Activated CD8-positive, alpha-beta memory T cell treated with anti-CD3 and anti-CD28 coated beads for 36 hours (primary cell): Measurements from ENCODE around the gene GLT8D2. TPM values are rescaled to one million over a fixed set of nuclear protein-coding genes. Genes with fewer than 3 reads are reported as not detected.
"Not testable (repeated sequence)": the region's sequence is repeated elsewhere in the genome, so short reads cannot be mapped to it uniquely, and the experiment has no call there.

ENCODE experiments used
- CTCF ChIA-PET: fragments of 350-600 bp; sonication (Branson Sonifier 250); formaldehyde crosslinking; loops from one replicate; lab custom pipeline; 2021; ENCODE audit warnings: antibody characterized with exemption; lab: Charles Lee
- POLR2A ChIA-PET: fragments of 350-600 bp; sonication (Branson Sonifier 250); formaldehyde crosslinking; loops from one replicate; lab custom pipeline; 2021; ENCODE audit warnings: antibody characterized with exemption; lab: Charles Lee
- total RNA-seq, 2 experiments: library from RNA; stranded (reverse); gene quantifications; one replicate each; pipeline ENCODE4 v1.2.3, GENCODE V29; 2021

GLT8D2 gene
- total RNA-seq, 2 experiments from 2014 or later, result 0.10 to 0.13 TPM

DNA sequence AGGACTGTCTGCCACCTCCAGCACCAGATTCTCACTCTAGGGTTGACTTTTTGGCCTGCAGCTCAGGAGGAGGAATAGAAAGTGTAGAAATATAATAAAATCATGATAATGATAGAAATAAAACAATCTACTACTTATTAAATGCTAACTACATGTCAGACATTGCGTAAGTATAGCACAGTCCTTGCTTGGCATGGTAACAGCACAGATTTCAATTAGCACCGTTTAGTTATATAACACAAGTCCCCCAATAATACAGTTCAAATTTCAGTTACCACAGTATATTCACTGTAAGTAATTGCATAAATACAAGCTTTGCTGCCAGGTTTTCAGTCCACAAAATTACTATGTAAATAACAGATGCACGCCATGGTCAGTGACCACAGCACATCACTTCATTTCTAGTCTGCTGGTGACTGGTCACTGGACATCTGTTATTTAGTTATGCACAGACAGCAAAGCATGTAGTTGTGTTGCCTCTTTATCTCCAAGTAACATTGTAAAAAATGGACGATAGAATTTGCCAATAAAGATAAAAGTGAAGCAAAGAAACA is 6.5 kb upstream of the GLT8D2 start:
- CTCF ChIA-PET, result interaction anchor here (1.1 to 2.9 kb wide), 3 partner anchors 53 to 87 kb away, joined by 3 to 20 read pairs (median 11); no protein-coding TSS in a partner anchor

DNA sequence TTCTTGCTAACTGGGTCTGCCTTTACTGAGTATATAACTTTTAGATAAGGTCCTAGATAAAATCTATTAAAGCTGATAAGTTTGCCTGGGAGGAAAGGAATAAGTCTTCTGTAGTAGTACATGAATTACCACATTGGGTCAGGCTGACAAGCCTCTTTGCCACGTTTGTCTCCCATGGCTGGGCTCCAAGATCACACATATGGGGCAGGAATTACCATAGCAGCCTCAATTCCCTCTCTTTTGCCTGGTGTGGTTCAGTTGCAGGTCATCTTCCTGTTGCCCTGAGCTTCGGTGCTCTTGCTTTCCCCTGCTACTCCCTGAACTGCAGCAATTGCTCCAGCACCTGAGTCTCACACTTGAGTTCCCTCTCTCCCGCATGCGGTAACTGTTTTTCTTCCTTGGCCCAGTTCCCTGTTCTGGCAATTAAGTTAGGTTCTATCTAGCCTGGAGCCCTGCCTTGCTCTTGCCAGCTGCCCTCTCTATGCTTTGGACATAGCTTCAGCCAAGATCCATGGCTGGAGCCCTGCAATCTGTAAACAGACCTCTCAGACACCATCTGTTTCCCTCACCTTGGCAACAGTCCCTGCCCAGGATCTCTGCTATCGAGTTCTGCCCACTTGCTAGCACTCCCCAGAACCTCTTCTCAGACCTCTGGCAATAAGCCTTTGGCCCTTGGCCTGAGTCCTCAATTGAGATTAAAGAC is 5.8 kb upstream of the GLT8D2 start:
- ChIA-PET POLR2A (no interaction called here), CTCF (interaction anchor here (1.4 kb wide), 1 partner anchor 53 kb away, joined by 3 read pairs; no protein-coding TSS in a partner anchor)

More for the DNA sequence above, 6.5 kb upstream of the GLT8D2 start:
- POLR2A ChIA-PET, result no interaction called here

DNA sequence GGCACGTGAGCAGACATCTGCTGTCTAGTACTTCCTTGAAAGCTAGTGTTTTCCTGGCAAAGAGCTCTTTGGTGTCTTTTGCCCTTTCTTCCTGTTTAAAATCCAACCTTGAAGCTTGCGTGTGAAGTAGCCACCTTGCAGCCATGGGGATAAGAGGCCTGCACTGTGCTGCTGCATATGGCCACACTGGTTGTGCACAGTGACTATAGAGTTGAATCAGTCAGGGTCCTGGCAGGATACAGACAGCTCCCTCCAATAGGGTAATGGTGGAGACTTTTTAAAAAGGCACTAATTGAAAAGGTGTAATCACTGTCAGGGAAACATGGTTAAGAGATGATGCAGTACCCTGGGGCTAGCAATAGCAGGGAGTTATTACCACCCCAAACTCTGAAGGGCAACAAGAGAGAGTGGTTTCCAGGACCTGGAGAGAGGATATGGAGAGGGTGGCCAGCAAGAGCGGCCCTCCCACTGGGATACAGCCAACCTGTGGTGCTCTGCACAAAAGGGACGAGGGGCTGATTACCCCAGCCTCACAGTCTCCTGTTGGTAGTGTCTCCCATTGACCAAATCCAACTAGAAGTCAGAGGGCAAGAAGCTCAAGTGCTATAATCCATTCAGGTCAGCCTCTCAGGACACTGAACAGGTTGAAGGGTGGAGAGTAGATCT is 4.8 kb upstream of the GLT8D2 start:
- ChIA-PET POLR2A (no interaction called here), CTCF (interaction anchor here (1.4 kb wide), 1 partner anchor 54 kb away, joined by 3 read pairs; no protein-coding TSS in a partner anchor)

DNA sequence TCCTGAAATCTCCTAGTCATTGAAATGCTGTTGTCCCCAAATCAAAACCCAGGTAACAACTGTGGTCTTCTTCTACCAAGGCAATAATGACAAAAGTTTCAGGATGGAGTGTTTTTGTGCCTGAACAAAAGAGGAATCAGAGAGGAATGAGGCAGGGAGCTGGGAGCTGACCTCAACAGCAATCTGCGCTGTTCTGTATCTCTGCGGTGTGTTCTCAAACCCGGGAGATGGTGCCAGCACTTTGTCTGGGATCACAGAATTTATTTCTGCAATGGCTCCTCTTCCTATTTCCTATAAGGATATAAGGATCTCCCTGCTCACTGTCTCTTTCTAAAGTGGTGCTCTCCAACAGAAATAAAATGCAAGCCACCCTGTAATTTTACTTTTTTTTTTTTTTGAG is 449 bp upstream of the GLT8D2 start:
- POLR2A ChIA-PET, result no interaction called here
- CTCF ChIA-PET, result interaction anchor here (1.5 kb wide), 1 partner anchor 12 kb away, joined by 3 read pairs; no protein-coding TSS in a partner anchor

DNA sequence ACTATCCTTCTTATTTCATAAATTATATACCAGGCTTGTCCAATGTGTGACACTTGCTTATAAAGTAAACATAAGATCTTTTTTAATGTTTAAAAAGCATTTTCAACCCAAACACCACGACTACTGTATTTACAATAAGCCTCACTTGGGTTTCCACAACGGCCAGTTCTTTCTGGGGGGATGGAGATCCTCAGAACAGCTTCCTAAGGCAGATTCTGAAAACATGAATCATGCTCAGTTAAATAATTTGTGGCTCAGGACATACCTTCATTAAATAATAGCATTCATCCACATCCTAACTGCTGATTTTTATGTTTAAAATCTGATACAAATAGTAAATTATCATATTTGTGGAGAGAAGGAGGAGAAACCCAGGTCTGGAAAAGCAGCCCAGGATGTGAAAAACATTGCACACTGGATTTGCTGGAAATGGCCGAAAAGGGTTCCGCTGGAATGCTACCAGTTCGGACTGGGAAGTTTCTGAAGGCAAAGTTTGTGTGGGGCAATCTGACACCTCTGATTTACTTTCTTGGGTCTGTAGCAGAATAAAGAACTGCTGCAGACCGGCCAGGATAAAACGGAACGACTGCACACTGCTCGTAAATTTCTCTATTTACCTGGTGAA is 597 bp downstream of the GLT8D2 start:
- CTCF ChIA-PET, result no interaction called here

DNA sequence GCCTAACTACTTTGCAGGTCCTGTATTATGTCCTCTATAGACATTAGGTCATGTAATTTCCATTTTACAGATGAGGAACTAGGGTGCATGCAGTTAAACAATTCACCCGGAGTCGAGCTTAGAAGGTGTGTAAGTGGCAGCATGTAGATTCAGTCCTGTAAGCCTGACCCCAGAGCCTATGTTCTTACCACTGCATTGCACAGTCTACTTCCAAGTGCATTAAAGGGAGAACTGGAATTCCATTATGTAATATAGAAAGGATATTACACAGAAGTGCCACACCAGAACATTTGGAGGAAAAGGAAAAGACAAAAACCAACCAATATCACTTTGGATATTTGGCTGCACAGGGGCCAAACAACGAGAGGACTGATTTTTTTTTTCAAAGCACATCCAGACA is 1.2 kb downstream of the GLT8D2 start:
- CTCF ChIA-PET, result no interaction called here
- POLR2A ChIA-PET, result no interaction called here

More for the DNA sequence above, 597 bp downstream of the GLT8D2 start:
- POLR2A ChIA-PET, result no interaction called here

DNA sequence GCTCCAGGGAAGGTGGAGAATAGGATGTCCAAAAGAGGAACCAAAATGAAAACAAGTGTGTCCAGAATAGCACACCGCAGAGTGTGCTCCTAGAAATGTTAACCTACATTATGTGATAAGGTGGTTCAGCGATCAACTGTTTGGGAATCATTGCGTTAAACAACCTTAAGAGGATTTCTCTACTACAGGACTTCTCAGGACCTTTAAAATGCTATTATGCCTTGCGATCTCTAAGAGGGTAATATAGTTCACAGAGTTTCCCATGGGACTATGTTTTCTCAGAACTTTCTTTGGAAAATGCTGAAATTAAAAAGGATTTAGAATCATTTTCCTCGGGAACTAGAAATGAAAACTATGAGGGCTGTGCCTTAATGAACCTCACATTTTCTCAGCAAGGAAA is 1.8 kb downstream of the GLT8D2 start:
- POLR2A ChIA-PET, result no interaction called here
- CTCF ChIA-PET, result no interaction called here

DNA sequence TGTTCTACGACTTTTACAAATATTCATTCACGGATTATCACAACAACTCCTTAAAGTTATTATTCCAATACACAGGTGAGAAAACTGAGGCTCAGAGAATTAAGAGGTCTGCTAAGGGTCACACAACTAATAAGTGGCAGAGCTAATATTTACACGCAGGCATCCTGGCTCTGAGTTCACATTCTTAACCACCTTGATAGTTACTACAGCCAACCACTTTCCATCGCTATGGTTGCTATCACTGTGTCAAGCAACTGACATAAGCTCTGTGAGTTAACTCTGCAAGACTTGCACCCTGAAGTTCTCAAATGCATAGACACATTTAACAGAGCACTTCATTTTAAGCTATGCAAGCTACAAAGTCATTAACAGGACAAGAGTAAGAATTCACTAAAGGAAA is 3.7 kb downstream of the GLT8D2 start:
- ChIA-PET POLR2A (no interaction called here), CTCF (no interaction called here)

DNA sequence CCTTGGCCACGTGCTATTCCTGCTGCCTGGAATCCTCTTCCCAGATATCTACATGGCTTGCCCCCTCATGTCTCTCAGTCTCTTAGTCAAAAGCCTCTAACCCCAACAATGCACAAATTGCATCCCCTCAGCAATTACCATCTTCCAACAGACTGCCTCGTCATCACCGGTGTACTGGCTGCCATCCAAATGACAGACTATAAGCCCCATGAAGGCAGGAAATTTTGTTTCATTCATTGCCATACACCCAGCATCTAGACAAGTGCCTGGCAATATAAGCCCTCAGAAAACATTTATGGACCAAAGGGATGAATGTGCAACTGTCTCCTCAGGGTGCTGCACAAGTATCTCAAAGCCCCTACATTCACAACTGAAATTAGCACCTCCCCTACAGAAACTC is 5.8 kb downstream of the GLT8D2 start:
- CTCF ChIA-PET, result no interaction called here

DNA sequence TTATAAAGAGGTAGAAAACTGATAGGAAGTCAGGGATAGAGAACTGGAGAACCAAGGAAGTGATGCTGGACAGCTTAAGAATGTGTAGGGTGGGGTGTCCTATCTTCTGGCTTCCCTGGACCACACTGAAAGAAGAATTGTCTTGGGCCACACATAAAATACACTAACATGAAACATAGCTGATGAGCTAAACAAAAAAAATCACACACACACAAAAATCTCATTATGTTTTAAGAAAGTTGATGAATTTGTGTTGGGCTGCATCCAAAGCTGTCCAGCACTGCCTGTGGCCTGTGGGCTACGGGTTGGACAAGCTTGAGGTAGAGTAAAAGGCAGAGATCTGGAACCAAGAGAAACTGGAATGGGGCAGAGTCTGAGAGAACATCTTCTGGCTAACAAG is 7.4 kb downstream of the GLT8D2 start:
- CTCF ChIA-PET, result no interaction called here
- POLR2A ChIA-PET, result no interaction called here

More for the DNA sequence above, 5.8 kb downstream of the GLT8D2 start:
- POLR2A ChIA-PET, result no interaction called here

DNA sequence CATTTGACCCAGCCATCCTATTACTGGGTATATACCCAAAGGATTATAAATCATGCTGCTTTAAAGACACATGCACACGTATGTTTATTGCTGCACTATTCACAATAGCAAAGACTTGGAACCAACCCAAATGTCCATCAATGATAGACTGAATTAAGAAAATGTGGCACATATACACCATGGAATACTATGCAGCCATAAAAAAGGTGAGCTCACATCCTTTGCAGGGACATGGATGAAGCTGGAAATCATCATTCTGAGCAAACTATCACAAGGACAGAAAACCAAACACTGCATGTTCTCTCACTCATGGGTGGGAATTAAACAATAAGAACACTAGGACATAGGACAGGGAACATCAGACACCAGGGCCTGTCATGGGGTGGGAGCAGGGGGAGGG is 10.2 kb downstream of the GLT8D2 start:
- CTCF ChIA-PET, POLR2A ChIA-PET: not testable (repeated sequence)

DNA sequence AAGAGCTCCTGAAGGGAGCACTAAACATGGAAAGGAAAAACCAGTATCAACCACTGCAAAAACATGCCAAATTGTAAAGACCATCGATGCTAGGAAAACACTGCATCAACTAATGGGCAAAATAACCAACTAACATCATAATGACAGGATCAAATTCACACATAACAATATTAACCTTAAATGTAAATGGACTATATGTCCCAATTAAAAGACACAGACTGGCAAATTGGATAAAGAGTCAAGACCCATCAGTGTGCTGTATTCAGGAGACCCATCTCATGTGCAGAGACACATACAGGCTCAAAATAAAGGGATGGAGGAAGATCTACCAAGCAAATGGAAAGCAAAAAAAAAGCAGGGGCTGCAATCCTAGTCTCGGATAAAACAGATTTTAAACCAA is 13.8 kb downstream of the GLT8D2 start:
- POLR2A ChIA-PET, CTCF ChIA-PET: not testable (repeated sequence)

DNA sequence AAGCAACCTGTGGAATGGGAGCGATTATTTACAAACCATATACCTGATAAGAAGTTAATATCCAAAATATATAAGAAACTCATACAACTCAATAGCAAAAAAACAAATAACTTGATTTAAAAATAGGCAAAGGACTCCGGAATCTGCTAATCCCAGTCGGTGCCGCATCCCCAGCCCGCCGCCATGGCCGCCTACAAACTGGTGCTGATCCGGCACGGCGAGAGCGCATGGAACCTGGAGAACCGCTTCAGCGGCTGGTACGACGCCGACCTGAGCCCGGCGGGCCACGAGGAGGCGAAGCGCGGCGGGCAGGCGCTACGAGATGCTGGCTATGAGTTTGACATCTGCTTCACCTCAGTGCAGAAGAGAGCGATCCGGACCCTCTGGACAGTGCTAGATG is 19.4 kb downstream of the GLT8D2 start:
- CTCF ChIA-PET, POLR2A ChIA-PET: not testable (repeated sequence)

DNA sequence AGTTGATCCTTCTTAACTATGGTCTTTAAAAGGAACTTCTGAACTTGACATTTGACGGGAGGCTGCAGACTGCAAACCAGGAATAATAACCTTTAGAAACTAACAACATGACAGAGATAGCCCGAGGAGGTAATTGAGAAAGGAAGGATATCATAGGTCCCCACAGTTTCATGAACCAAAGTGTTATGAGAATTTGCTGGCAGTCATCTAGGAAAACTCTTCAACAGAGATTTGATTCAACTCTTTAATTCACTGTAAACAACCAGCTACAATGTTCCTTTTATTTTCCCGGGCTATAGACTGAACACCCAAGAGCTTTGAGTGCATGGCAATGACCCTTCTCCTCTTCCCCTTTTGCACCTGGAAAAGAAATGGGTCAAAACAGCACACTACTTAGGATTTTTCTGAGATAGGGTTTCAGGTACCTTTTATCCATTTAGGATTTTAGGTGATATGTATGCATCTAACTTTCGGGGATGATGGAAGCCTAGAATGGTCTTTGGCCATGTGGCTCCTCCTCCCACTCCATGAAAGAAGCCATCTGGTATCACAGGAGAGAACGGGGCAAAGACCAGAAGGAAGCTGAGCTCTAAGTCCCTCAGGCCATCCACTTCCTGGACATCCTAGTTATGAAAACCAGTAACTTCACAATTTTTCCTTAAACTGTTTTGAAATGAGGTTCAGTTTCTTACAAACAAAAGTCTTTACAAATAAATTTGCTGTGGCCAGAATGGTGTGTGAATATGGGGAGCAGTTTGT is 23.0 kb downstream of the GLT8D2 start:
- CTCF ChIA-PET, result no interaction called here
- POLR2A ChIA-PET, result no interaction called here

DNA sequence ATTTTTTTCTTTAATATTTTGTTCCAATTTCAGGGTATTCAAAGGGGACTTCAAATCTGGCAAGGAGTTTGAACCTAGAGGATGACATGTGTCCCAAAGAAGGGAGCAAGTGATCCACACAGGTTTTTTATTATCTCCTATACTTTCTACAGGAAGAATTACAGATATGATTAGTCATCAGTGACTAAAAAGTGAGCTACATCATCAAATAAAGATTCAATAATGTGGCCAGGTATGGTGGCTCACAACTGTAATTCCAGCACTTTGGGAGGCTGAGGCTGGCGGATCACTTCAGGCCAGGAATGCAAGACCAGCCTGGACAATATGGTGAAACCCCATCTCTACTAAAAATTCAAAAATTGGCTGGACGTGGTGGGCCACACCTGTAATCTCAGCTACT is 24.2 kb downstream of the GLT8D2 start:
- CTCF ChIA-PET, result no interaction called here

DNA sequence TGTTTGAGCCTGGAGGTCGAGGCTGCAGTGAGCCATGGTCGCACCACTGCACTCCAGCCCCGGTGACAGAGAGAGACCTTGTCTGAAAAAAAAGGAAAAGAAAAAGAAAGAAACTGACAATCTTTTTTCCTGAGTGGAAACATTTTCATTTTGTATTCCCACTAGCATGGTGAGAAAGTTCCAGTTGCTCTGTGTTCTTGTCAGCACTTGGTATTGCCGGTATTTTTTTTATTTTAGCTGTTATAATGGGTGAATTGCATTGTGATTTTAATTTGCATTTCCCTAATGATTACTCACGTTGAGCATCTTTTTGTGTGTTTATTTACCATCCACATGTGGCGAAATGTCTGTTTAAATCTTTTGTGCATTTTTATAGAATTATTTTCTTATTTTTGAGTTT is 25.6 kb downstream of the GLT8D2 start:
- POLR2A ChIA-PET, result no interaction called here

More for the DNA sequence above, 24.2 kb downstream of the GLT8D2 start:
- POLR2A ChIA-PET, result no interaction called here

DNA sequence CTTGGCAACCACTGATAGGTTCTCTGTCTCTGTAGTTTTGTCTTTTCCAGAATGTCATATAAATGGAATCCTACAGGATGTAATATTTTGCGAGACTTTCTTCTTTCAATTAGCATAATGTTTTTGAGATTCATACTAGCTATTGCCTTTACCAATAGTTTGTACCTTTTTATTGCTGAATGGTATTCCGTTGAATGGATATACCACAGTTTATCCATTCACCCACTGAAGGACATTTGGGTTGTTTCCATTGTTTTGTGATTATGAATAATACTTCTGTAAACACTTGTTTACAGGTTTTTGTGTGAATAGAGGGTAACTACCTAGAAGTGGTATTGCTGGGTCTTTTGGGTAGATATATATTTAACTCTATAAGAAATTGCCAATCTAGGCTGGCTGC is 26.3 kb downstream of the GLT8D2 start:
- POLR2A ChIA-PET, result no interaction called here
- CTCF ChIA-PET, result no interaction called here

More for the DNA sequence above, 25.6 kb downstream of the GLT8D2 start:
- CTCF ChIA-PET, result no interaction called here

DNA sequence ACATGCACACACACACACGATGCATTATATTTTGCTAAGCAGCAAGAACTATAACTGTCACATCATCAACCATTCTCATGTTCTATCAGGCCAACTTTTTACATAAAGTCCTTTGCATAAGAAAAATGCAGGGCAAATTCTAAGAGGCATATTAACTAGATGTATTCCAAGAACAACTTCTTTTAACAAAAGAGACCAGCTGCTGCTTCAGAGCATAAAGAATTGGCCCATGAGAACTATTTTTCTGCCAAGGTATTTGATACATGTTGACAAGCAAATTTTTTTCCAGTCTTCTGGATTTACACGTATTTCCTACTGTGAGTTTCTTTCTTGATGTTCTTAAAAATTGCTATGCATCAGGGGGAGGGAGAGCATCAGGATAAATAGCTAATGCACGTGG is 27.2 kb downstream of the GLT8D2 start:
- POLR2A ChIA-PET, result no interaction called here
- CTCF ChIA-PET, result no interaction called here

DNA sequence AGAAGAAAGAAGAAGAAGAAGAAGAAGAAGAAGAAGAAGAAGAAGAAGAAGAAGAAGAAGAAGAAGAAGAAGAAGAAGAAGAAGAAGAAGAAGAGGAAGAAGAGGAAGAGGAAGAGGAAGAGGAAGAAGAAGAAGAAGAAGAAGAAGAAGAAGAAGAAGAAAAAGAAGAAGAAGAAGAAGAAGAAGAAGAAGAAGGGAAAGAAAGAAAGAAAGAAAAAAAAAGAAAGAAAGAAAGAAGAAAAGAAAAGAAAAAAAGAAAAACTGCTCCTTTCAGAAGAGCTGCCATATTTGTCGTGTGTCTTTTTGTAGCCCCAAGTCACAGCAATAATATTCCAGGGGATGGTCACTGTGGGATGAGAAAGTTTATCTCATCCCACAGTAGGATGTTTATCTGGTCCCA is 28.1 kb downstream of the GLT8D2 start:
- CTCF ChIA-PET, POLR2A ChIA-PET: not testable (repeated sequence)
